ENCODE results near the gene CTBP1. TPM values are rescaled to one million over a fixed set of nuclear protein-coding genes. Genes with fewer than 3 reads are reported as not detected.

The CTBP1 gene
- total and polyA plus RNA-seq, 2 experiments from 2014 or later = 74.0 to 192 TPM

DNA sequence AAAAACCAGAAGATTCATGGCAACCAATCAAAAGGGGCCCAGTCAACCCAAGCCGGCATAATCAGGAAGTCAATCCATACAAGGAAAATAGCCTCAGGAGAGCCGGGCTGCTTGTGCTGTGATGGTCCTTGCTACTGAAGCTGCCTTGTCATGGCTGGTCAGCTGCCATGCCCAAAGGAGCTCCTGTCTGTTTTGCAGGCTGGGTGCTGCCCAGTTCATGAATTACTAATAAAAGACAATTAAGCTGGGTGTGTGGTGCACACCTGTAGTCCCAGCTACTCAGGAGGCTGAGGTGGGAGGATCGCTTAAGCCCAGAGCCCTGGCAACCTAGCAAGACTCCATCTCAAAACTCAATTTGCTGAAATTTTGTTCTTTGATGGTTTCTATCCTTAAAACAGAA lies 16.0 kb upstream of the CTBP1 start:
- no peaks in the 10 kb centered on the region for H3K27me3 ChIP-seq (ENCODE audit: insufficient read depth)
- Mint-ChIP-seq H3K4me1 (no peaks in the 10 kb centered on the region; the same call in 2 of the 3 replicates), H3K9me3 (peaks cover 35% of the 10 kb centered on the region), H3K36me3 (ENCODE audit: low read depth) (peaks cover 12% of the 10 kb centered on the region), H3K4me3 (no peak overlapping the region), H3K27ac (no peak overlapping the region), H3K27me3 (ENCODE audit: insufficient read depth, low read depth, poor library complexity) (peaks cover 5% of the 10 kb centered on the region)
- H3K4me1 ChIP-seq (ENCODE audit: insufficient read depth) = no peaks in the 10 kb centered on the region
- no peak for DNase-seq (ENCODE audit: low spot score)
- no peaks in the 10 kb centered on the region for H3K79me2 ChIP-seq (replicated peaks; ENCODE audit: insufficient read depth)
- no peaks in the 10 kb centered on the region for H3F3A ChIP-seq (replicated peaks; ENCODE audit: low read depth)
- no peak overlapping the region for H2AFZ ChIP-seq
- H3K4me3 ChIP-seq = no peak overlapping the region
- no peak overlapping the region for H3K27ac ChIP-seq (ENCODE audit: low read depth)
- H3K36me3 ChIP-seq (ENCODE audit: insufficient read depth) = no peaks in the 10 kb centered on the region; the same call in 1 of the 2 replicates
- ATAC-seq = no peak
- no peaks in the 10 kb centered on the region for H3K9me2 ChIP-seq (ENCODE audit: insufficient read depth)
- no peaks in the 10 kb centered on the region for H4K20me1 ChIP-seq (replicated peaks; ENCODE audit: insufficient read depth)
- H3K4me2 ChIP-seq = no peak overlapping the region
- TF ChIP-seq JUNB (IDR thresholded peaks at IDR 0.05; ENCODE audit: unreplicated experiment) = no peak
- no peak for TF ChIP-seq EZH2 (IDR thresholded peaks at IDR 0.05; ENCODE audit: low read depth, unreplicated experiment)
- no peak for TF ChIP-seq CTCF (conservative IDR thresholded peaks at IDR 0.05; ENCODE audit: low read depth in 2 of 2)
- TF ChIP-seq STAT1 (IDR thresholded peaks at IDR 0.05; ENCODE audit: unreplicated experiment) = no peak
- TF ChIP-seq NANOG (IDR thresholded peaks at IDR 0.05; ENCODE audit: borderline replicate concordance) = no peak
- no peak for TF ChIP-seq POLR2AphosphoS5 (IDR thresholded peaks at IDR 0.05; ENCODE audit: low read depth)
- TF ChIP-seq ETS1 (IDR thresholded peaks at IDR 0.05) = no peak
- no peak for TF ChIP-seq ZNF331 (CRISPR knock-in tag; IDR thresholded peaks at IDR 0.05; ENCODE audit: low read depth)
- TF ChIP-seq, protein P1, sequence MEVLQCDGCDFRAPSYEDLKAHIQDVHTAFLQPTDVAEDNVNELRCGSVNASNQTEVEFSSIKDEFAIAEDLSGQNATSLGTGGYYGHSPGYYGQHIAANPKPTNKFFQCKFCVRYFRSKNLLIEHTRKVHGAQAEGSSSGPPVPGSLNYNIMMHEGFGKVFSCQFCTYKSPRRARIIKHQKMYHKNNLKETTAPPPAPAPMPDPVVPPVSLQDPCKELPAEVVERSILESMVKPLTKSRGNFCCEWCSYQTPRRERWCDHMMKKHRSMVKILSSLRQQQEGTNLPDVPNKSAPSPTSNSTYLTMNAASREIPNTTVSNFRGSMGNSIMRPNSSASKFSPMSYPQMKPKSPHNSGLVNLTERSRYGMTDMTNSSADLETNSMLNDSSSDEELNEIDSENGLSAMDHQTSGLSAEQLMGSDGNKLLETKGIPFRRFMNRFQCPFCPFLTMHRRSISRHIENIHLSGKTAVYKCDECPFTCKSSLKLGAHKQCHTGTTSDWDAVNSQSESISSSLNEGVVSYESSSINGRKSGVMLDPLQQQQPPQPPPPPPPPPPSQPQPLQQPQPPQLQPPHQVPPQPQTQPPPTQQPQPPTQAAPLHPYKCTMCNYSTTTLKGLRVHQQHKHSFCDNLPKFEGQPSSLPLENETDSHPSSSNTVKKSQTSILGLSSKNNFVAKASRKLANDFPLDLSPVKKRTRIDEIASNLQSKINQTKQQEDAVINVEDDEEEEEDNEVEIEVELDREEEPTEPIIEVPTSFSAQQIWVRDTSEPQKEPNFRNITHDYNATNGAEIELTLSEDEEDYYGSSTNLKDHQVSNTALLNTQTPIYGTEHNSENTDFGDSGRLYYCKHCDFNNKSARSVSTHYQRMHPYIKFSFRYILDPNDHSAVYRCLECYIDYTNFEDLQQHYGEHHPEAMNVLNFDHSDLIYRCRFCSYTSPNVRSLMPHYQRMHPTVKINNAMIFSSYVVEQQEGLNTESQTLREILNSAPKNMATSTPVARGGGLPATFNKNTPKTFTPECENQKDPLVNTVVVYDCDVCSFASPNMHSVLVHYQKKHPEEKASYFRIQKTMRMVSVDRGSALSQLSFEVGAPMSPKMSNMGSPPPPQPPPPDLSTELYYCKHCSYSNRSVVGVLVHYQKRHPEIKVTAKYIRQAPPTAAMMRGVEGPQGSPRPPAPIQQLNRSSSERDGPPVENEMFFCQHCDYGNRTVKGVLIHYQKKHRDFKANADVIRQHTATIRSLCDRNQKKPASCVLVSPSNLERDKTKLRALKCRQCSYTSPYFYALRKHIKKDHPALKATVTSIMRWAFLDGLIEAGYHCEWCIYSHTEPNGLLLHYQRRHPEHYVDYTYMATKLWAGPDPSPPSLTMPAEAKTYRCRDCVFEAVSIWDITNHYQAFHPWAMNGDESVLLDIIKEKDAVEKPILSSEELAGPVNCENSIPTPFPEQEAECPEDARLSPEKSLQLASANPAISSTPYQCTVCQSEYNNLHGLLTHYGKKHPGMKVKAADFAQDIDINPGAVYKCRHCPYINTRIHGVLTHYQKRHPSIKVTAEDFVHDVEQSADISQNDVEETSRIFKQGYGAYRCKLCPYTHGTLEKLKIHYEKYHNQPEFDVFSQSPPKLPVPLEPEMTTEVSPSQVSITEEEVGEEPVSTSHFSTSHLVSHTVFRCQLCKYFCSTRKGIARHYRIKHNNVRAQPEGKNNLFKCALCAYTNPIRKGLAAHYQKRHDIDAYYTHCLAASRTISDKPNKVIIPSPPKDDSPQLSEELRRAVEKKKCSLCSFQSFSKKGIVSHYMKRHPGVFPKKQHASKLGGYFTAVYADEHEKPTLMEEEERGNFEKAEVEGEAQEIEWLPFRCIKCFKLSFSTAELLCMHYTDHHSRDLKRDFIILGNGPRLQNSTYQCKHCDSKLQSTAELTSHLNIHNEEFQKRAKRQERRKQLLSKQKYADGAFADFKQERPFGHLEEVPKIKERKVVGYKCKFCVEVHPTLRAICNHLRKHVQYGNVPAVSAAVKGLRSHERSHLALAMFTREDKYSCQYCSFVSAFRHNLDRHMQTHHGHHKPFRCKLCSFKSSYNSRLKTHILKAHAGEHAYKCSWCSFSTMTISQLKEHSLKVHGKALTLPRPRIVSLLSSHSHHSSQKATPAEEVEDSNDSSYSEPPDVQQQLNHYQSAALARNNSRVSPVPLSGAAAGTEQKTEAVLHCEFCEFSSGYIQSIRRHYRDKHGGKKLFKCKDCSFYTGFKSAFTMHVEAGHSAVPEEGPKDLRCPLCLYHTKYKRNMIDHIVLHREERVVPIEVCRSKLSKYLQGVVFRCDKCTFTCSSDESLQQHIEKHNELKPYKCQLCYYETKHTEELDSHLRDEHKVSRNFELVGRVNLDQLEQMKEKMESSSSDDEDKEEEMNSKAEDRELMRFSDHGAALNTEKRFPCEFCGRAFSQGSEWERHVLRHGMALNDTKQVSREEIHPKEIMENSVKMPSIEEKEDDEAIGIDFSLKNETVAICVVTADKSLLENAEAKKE (CRISPR knock-in tag; IDR thresholded peaks at IDR 0.05) = no peak
- TF ChIP-seq, protein P2, sequence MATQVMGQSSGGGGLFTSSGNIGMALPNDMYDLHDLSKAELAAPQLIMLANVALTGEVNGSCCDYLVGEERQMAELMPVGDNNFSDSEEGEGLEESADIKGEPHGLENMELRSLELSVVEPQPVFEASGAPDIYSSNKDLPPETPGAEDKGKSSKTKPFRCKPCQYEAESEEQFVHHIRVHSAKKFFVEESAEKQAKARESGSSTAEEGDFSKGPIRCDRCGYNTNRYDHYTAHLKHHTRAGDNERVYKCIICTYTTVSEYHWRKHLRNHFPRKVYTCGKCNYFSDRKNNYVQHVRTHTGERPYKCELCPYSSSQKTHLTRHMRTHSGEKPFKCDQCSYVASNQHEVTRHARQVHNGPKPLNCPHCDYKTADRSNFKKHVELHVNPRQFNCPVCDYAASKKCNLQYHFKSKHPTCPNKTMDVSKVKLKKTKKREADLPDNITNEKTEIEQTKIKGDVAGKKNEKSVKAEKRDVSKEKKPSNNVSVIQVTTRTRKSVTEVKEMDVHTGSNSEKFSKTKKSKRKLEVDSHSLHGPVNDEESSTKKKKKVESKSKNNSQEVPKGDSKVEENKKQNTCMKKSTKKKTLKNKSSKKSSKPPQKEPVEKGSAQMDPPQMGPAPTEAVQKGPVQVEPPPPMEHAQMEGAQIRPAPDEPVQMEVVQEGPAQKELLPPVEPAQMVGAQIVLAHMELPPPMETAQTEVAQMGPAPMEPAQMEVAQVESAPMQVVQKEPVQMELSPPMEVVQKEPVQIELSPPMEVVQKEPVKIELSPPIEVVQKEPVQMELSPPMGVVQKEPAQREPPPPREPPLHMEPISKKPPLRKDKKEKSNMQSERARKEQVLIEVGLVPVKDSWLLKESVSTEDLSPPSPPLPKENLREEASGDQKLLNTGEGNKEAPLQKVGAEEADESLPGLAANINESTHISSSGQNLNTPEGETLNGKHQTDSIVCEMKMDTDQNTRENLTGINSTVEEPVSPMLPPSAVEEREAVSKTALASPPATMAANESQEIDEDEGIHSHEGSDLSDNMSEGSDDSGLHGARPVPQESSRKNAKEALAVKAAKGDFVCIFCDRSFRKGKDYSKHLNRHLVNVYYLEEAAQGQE (IDR thresholded peaks at IDR 0.05; ENCODE audit: unreplicated experiment) = no peak
- no peak for TF ChIP-seq EZH2phosphoT487 (IDR thresholded peaks at IDR 0.05; ENCODE audit: unreplicated experiment)
- TF ChIP-seq ZNF114 (CRISPR knock-in tag; IDR thresholded peaks at IDR 0.05) = no peak
- TF ChIP-seq CREB1 (CRISPR knock-in tag; IDR thresholded peaks at IDR 0.05; ENCODE audit: low read depth) = no peak

All from GM23338 (cell line).